ENCODE results near the gene EFCAB6. TPM values are rescaled to one million over a fixed set of nuclear protein-coding genes. Genes with fewer than 3 reads are reported as not detected.

Gene EFCAB6
- total RNA-seq, 1 experiment from 2014 or later, result not detected

DNA sequence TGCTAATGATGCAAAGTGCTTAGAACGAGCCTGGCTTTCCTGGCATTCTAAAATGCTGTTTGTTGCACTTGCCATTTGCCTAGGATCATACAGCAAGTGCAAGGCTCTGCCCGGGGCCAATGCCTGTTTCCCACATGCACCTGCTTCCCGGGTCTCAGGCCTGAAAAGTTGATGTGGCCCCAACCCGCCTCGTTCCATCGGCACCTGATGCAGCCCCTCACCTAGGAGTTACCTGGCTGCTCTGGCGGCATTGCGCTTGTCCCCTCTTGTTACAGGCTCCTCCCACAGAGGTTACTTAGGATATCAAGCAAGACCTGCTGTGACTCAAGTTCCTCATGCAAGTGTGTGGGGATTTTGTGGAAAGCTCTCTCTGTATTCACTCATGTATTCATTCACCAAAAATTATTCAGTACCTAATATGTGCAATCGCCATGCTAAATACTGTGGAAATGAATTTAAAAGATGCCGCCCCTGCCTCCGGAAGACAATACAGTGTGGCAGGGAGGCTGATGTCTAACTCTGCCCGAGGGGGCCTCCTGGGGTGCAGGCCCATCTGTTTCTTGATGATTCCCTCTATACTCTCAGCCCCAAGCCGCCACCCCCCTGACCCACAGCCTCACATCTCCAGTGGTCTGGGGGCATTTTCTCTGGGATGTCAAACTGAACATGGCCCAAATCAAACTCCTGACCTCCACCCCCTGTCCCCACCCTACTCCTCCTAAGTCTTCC lies 184.5 kb downstream of the EFCAB6 start:
- H3K36me3 Mint-ChIP-seq (ENCODE audit: insufficient read depth, unreplicated experiment), result peaks cover 8% of the 10 kb centered on the region
- no peaks in the 10 kb centered on the region for H3K9me3 ChIP-seq
- no TSS peak for BruUV-seq (replicated peaks)
- POLR2A ChIA-PET, result no interaction called here
- H3K4me1 Mint-ChIP-seq (ENCODE audit: low read depth, unreplicated experiment), result no peaks in the 10 kb centered on the region
- H3K36me3 ChIP-seq (ENCODE audit: control insufficient read depth, insufficient read depth, low read length), result no peaks in the 10 kb centered on the region
- no peak for DNase-seq
- H3K9me3 Mint-ChIP-seq (ENCODE audit: unreplicated experiment), result no peaks in the 10 kb centered on the region
- intact Hi-C loops (cut with micrococcal nuclease; ENCODE audit: unreplicated experiment), result no loop called here
- H3K27ac Mint-ChIP-seq (ENCODE audit: unreplicated experiment), result no peak overlapping the region
- no peak overlapping the region for H3K4me3 ChIP-seq (ENCODE audit: low read depth, low read length)
- no peak overlapping the region for H3K4me3 Mint-ChIP-seq (ENCODE audit: unreplicated experiment)
- no peaks in the 10 kb centered on the region for H3K4me1 ChIP-seq
- TF ChIP-seq, protein P1, sequence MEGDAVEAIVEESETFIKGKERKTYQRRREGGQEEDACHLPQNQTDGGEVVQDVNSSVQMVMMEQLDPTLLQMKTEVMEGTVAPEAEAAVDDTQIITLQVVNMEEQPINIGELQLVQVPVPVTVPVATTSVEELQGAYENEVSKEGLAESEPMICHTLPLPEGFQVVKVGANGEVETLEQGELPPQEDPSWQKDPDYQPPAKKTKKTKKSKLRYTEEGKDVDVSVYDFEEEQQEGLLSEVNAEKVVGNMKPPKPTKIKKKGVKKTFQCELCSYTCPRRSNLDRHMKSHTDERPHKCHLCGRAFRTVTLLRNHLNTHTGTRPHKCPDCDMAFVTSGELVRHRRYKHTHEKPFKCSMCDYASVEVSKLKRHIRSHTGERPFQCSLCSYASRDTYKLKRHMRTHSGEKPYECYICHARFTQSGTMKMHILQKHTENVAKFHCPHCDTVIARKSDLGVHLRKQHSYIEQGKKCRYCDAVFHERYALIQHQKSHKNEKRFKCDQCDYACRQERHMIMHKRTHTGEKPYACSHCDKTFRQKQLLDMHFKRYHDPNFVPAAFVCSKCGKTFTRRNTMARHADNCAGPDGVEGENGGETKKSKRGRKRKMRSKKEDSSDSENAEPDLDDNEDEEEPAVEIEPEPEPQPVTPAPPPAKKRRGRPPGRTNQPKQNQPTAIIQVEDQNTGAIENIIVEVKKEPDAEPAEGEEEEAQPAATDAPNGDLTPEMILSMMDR (IDR thresholded peaks at IDR 0.05; ENCODE audit: insufficient read depth in 1 of 2, low read depth in 1 of 2, low read length in 1 of 2, severe bottlenecking in 1 of 2, unreplicated experiment in 1 of 2), result no peak
- peaks cover 18% of the 10 kb centered on the region for H3K27me3 Mint-ChIP-seq (ENCODE audit: insufficient read depth, unreplicated experiment)
- no peaks in the 10 kb centered on the region for H3K27me3 ChIP-seq (replicated peaks; ENCODE audit: control insufficient read depth, insufficient read depth, low read length)
- CTCF ChIA-PET, result no interaction called here

DNA sequence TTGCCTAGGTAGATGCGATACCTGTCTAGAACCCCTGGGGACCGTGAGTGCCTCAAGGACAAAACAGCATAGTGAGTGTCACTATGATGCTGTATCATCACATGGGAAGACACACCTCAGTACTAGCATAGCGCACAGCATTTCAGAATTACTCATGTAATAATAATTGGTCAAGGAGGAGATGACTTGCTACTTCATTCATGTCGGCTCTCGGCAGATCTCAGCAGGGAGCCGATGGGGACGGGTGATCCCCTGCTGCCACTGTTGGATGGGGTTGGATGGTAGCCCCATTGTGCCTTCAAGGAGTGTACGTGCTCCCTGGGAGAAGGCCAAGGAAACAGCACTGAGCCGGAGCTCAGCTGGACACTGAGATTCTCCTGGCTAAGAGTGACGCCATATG lies 186.9 kb downstream of the EFCAB6 start:
- TF ChIP-seq, protein P1 (IDR thresholded peaks at IDR 0.05; ENCODE audit: insufficient read depth in 1 of 2, low read depth in 1 of 2, low read length in 1 of 2, severe bottlenecking in 1 of 2, unreplicated experiment in 1 of 2), result no peak
- H3K27me3 Mint-ChIP-seq (ENCODE audit: insufficient read depth, unreplicated experiment), result peaks cover 14% of the 10 kb centered on the region
- POLR2A ChIA-PET, result no interaction called here
- no peaks in the 10 kb centered on the region for H3K36me3 ChIP-seq (ENCODE audit: control insufficient read depth, insufficient read depth, low read length)
- H3K4me1 Mint-ChIP-seq (ENCODE audit: low read depth, unreplicated experiment), result no peaks in the 10 kb centered on the region
- peaks cover 8% of the 10 kb centered on the region for H3K36me3 Mint-ChIP-seq (ENCODE audit: insufficient read depth, unreplicated experiment)
- H3K4me3 ChIP-seq (ENCODE audit: low read depth, low read length), result no peak overlapping the region
- H3K4me3 Mint-ChIP-seq (ENCODE audit: unreplicated experiment), result no peak overlapping the region
- BruUV-seq (replicated peaks), result no TSS peak
- H3K4me1 ChIP-seq, result no peaks in the 10 kb centered on the region
- H3K27me3 ChIP-seq (replicated peaks; ENCODE audit: control insufficient read depth, insufficient read depth, low read length), result no peaks in the 10 kb centered on the region
- no peaks in the 10 kb centered on the region for H3K9me3 Mint-ChIP-seq (ENCODE audit: unreplicated experiment)
- CTCF ChIA-PET, result no interaction called here
- H3K9me3 ChIP-seq, result no peaks in the 10 kb centered on the region
- intact Hi-C loops (cut with micrococcal nuclease; ENCODE audit: unreplicated experiment), result no loop called here
- no peak overlapping the region for H3K27ac Mint-ChIP-seq (ENCODE audit: unreplicated experiment)
- DNase-seq, result no peak

DNA sequence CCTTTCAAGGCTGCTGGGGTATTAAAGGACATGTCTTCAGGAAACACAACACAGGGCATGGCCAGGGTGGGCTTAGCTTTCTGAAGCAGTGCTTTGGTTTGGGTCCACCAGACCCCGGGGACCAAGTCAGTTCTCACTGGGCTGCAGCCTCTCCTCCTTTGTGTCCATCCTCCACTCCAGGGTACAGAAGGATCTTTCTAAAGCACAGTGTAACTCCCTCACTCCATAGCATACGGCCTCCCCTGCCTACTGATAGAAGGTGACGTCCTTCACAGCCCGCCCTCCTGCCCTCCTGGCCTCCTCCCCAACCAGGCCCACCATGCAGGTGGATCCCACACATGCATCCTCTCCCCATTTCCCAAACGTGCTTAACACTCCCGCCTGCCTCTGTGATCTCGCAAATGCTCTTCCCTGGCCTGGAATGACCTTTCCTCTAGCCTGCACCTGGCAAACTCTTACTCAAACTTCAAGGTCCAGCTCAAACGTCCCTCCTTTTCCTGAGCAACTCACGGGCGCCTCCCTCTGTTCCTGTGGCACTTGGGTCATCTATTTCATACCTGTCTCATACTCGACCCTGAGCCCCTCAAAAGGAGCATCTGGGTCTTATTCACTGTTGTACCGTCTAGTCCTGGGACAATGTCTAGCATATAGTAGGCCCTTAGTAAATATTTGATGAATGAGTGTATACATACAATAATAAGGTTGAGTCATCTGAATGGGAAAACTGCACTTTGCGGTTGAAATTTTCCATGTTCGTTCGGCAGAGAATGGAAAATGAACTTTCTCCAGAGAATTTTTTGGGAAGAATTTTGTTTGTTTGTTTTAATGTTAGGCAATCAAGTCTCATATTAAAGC lies 187.7 kb downstream of the EFCAB6 start:
- Mint-ChIP-seq H3K27me3 (ENCODE audit: insufficient read depth, unreplicated experiment) (peaks cover 14% of the 10 kb centered on the region), H3K27ac (ENCODE audit: unreplicated experiment) (no peak overlapping the region), H3K36me3 (ENCODE audit: insufficient read depth, unreplicated experiment) (peaks cover 8% of the 10 kb centered on the region), H3K9me3 (ENCODE audit: unreplicated experiment) (peaks cover 8% of the 10 kb centered on the region), H3K4me1 (ENCODE audit: low read depth, unreplicated experiment) (no peaks in the 10 kb centered on the region), H3K4me3 (ENCODE audit: unreplicated experiment) (no peak overlapping the region)
- Histone ChIP-seq H3K36me3 (ENCODE audit: control insufficient read depth, insufficient read depth, low read length) (no peaks in the 10 kb centered on the region), H3K4me1 (no peaks in the 10 kb centered on the region), H3K4me3 (ENCODE audit: low read depth, low read length) (no peak overlapping the region), H3K9me3 (no peaks in the 10 kb centered on the region), H3K27me3 (replicated peaks; ENCODE audit: control insufficient read depth, insufficient read depth, low read length) (no peaks in the 10 kb centered on the region)
- ChIA-PET CTCF (no interaction called here), POLR2A (no interaction called here)
- no peak for DNase-seq
- TF ChIP-seq, protein P1 (IDR thresholded peaks at IDR 0.05; ENCODE audit: insufficient read depth in 1 of 2, low read depth in 1 of 2, low read length in 1 of 2, severe bottlenecking in 1 of 2, unreplicated experiment in 1 of 2), result no peak
- intact Hi-C loops (cut with micrococcal nuclease; ENCODE audit: unreplicated experiment), result no loop called here
- BruUV-seq (replicated peaks), result no TSS peak

Measured in Caco-2 (cell line).